Upper lobe of right lung (tissue), 1 donor: Measurements from ENCODE around the gene GAGE10. TPM values are rescaled to one million over a fixed set of nuclear protein-coding genes. Genes with fewer than 3 reads are reported as not detected.
"Not testable (repeated sequence)": the region's sequence is repeated elsewhere in the genome, so short reads cannot be mapped to it uniquely, and the experiment has no call there.

Experiments
- ATAC-seq: fragments of 200-7000 bp; cut with Tn5 transposase; one replicate; pipeline ENCODE4 v1.9.1; 2020; ENCODE audit warnings: mild to moderate bottlenecking, moderate library complexity
- DNase-seq: peaks from one replicate; pipeline ENCODE4 v3.0.0-alpha.2; 2020
- H3K27ac ChIP-seq: fragments of 200-600 bp; one replicate; pipeline ENCODE4 v1.8.0; 2022
- H3K27me3 ChIP-seq: fragments of 200-600 bp; one replicate; pipeline ENCODE4 v1.8.0; 2022; ENCODE audit warnings: mild to moderate bottlenecking
- H3K36me3 ChIP-seq: fragments of 200-600 bp; one replicate; pipeline ENCODE4 v1.8.0; 2022
- H3K4me1 ChIP-seq: fragments of 200-600 bp; one replicate; pipeline ENCODE4 v1.8.0; 2022
- H3K4me3 ChIP-seq: fragments of 200-600 bp; one replicate; pipeline ENCODE4 v1.8.0; 2022; ENCODE audit warnings: mild to moderate bottlenecking
- H3K9me3 ChIP-seq: fragments of 200-600 bp; one replicate; pipeline ENCODE4 v1.8.0; 2022
- intact Hi-C: fragments of 100-400 bp; cut with DNase I; formaldehyde crosslinking; loops from one replicate; pipeline ENCODE4 v1.11.0; 2022
- total RNA-seq: library from RNA; stranded (reverse); fragmentation: NEBNext Ultra II Directional; extraction: Animal tissue kit (Norgen Biotek cat#: 25700); gene quantifications from one replicate; pipeline ENCODE4 v1.2.1, GENCODE V29; 2021
- donor health status: DM: no; HTN: yes; CAD: no; lungs with severe emphysema.

GAGE10 gene
- total RNA-seq, 1 donor from 2014 or later, result not detected

DNA sequence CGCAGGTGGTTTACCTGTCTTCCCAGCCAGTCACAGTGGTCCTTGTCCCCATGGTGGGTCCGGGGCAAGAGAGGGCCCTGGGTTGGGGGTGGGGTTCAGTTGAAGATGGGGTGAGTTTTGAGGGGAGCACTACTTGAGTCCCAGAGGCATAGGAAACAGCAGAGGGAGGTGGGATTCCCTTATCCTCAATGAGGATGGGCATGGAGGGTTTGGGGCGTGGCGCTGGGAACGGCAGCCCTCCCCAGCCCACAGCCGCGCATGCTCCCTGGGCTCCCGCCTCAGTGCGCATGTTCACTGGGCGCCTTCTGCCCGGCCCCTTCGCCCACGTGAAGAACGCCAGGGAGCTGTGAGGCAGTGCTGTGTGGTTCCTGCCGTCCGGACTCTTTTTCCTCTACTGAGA lies 27.8 kb downstream of the GAGE10 start, which contains the start of gene GAGE13:
GAGE13 (plus strand) TSS at position 301 of the 400 bp plus-strand sequence. CDS start 1,156 bp downstream, outside the sequence.
- intact Hi-C loops, H3K9me3 ChIP-seq, ATAC-seq, H3K27ac ChIP-seq, DNase-seq, H3K4me3 ChIP-seq, H3K36me3 ChIP-seq, H3K27me3 ChIP-seq, H3K4me1 ChIP-seq: not testable (repeated sequence)

DNA sequence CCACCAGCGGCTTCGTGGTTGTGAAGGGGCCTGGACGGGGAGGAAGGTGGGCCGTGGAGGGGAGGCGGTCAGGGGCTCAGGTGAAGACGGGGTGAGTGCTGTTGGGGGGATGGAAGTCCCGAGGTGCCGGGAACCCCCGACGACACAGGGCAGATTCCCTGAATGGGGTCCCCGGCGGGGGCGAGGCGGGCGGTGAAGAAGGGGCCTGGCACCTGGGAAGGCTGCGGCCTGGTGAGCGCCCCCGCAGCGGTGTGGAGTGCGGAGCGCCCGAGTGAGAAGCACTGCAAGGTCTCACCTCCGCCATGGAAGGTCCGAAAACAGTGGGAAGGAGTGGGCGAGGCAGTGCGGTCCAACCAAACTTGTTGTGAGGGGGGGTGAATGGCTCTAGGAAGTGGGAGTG lies 28.4 kb downstream of the GAGE10 start:
- intact Hi-C loops, H3K9me3 ChIP-seq, H3K4me3 ChIP-seq, H3K27ac ChIP-seq, H3K4me1 ChIP-seq, H3K36me3 ChIP-seq, ATAC-seq, H3K27me3 ChIP-seq: not testable (repeated sequence)
- DNase-seq, result peak; percentile 73

GRCh38 chrX:49341449-49341848 lies 38.0 kb downstream of the GAGE10 start:
- H3K27me3 ChIP-seq, H3K4me1 ChIP-seq, intact Hi-C loops, H3K9me3 ChIP-seq, ATAC-seq, H3K27ac ChIP-seq, DNase-seq, H3K4me3 ChIP-seq, H3K36me3 ChIP-seq: not testable (repeated sequence)

GRCh38 chrX:49344496-49345175 lies 41.2 kb downstream of the GAGE10 start:
- DNase-seq, ATAC-seq, H3K36me3 ChIP-seq, H3K4me3 ChIP-seq, H3K4me1 ChIP-seq, H3K9me3 ChIP-seq, H3K27ac ChIP-seq, H3K27me3 ChIP-seq, intact Hi-C loops: not testable (repeated sequence)

DNA sequence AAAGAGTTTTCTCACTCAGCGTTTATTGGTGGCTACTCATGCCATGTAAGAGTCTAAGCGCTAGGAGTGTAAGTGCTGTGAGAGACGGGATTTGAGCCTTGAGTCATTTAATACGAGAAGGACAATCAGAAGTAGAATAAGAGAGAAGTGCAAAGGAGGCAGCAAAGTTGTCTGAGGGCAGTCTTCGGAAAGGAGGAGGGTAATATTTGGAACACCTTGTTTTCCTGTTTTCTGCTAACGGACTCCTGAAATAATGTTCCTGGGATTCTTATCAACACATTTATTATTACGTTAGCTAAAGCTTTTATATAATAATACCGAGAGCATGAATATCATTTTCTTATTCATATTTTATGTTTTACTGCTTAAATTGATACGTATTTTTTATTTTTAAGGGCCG lies 42.0 kb downstream of the GAGE10 start:
- intact Hi-C loops, H3K4me3 ChIP-seq, H3K9me3 ChIP-seq, ATAC-seq, H3K36me3 ChIP-seq, H3K27me3 ChIP-seq, H3K27ac ChIP-seq, DNase-seq, H3K4me1 ChIP-seq: not testable (repeated sequence)

- intact Hi-C loops, DNase-seq, H3K4me3 ChIP-seq, H3K27me3 ChIP-seq, H3K27ac ChIP-seq, H3K9me3 ChIP-seq, ATAC-seq, H3K36me3 ChIP-seq, H3K4me1 ChIP-seq: not testable (repeated sequence)
Observed at GRCh38 chrX:49346150-49346549, 42.7 kb downstream of the GAGE10 start.

Other genes starting within 250 kb of the GAGE10 start
- gene CCDC120, start 244.6 kb upstream of the GAGE10 start, total RNA-seq, result 10.8 TPM
- gene PRAF2, start 229.6 kb upstream of the GAGE10 start, total RNA-seq, result 17.3 TPM
- gene WDR45, start 223.8 kb upstream of the GAGE10 start, total RNA-seq, result 63.2 TPM
- gene GPKOW, start 179.9 kb upstream of the GAGE10 start, total RNA-seq, result 19.3 TPM
- gene MAGIX, start 140.9 kb upstream of the GAGE10 start, total RNA-seq, result 7.1 TPM
- 90.9 TPM for gene PLP2, start 131.7 kb upstream of the GAGE10 start, total RNA-seq
- gene PRICKLE3, start 117.3 kb upstream of the GAGE10 start, total RNA-seq, result 16.4 TPM
- gene SYP, start 103.5 kb upstream of the GAGE10 start, total RNA-seq, result 3.5 TPM
- gene CACNA1F, start 70.3 kb upstream of the GAGE10 start, total RNA-seq, result 1.4 TPM
- gene CCDC22, start 68.2 kb upstream of the GAGE10 start, total RNA-seq, result 17.4 TPM
- 0.35 TPM for gene FOXP3, start 38.9 kb upstream of the GAGE10 start, total RNA-seq
- 6.0 TPM for gene PPP1R3F, start 33.9 kb upstream of the GAGE10 start, total RNA-seq
- not detected for gene GAGE12J, start 18.4 kb downstream of the GAGE10 start, total RNA-seq
- gene GAGE13, start 27.9 kb downstream of the GAGE10 start, total RNA-seq, result not detected
- gene GAGE12C, start 228.5 kb downstream of the GAGE10 start, total RNA-seq, result not detected
- gene GAGE12D, start 238.1 kb downstream of the GAGE10 start, total RNA-seq, result not detected
- not detected for gene GAGE12E, start 247.6 kb downstream of the GAGE10 start, total RNA-seq